Mesendoderm (in vitro differentiated cells): ENCODE measurements around the gene VPS50.

Experiments
- DNase-seq: peaks from one replicate; pipeline ENCODE4 v3.0.0; 2013
- H2AK5ac ChIP-seq: 2 replicates; pipeline ENCODE4 v1.6.1; 2013; ENCODE audit warnings: low read length, inconsistent platforms
- H2BK120ac ChIP-seq: 2 replicates; pipeline ENCODE4 v1.6.1; 2013; ENCODE audit warnings: low read depth, mild to moderate bottlenecking, low read length, moderate library complexity, mixed read lengths
- H2BK15ac ChIP-seq: replicated peaks from 2 replicates; pipeline ENCODE4 v1.6.1; 2013; ENCODE audit warnings: low read depth, mild to moderate bottlenecking, moderate library complexity
- H2BK5ac ChIP-seq: 2 replicates; pipeline ENCODE4 v1.6.1; 2013; ENCODE audit warnings: low read length, inconsistent platforms
- H3K18ac ChIP-seq: 2 replicates; pipeline ENCODE4 v1.6.1; 2013; ENCODE audit warnings: mild to moderate bottlenecking, low read length, mixed read lengths
- H3K23ac ChIP-seq: one replicate; pipeline ENCODE4 v1.6.1; 2013; ENCODE audit warnings: low read length
- H3K27ac ChIP-seq: 2 replicates; pipeline ENCODE4 v1.5.1; 2013; ENCODE audit warnings: low read depth, mild to moderate bottlenecking, inconsistent platforms, low read length, moderate library complexity
- H3K27me3 ChIP-seq: 2 replicates; pipeline ENCODE4 v1.6.1; 2013; ENCODE audit warnings: low read length, control low read depth, mild to moderate bottlenecking, inconsistent platforms; ENCODE audit not compliant: insufficient read depth, poor library complexity
- H3K36me3 ChIP-seq: 2 replicates; pipeline ENCODE4 v1.6.1; 2013; ENCODE audit warnings: low read length, inconsistent platforms; ENCODE audit not compliant: control insufficient read depth, insufficient read depth
- H3K4ac ChIP-seq: one replicate; pipeline ENCODE4 v1.6.1; 2013; ENCODE audit warnings: low read depth, mild to moderate bottlenecking, low read length, moderate library complexity
- H3K4me1 ChIP-seq: 2 replicates; pipeline ENCODE4 v1.6.1; 2013; ENCODE audit warnings: low read depth, low read length, inconsistent platforms; ENCODE audit not compliant: control insufficient read depth
- H3K4me2 ChIP-seq: 2 replicates; pipeline ENCODE4 v1.6.1; 2013; ENCODE audit warnings: low read length
- H3K4me3 ChIP-seq: 2 replicates; pipeline ENCODE4 v1.5.1; 2013; ENCODE audit warnings: mild to moderate bottlenecking, low read length
- H3K56ac ChIP-seq: one replicate; pipeline ENCODE4 v1.6.1; 2013; ENCODE audit warnings: low read length
- H3K79me1 ChIP-seq: 2 replicates; pipeline ENCODE4 v1.6.1; 2013; ENCODE audit warnings: low read length, inconsistent platforms
- H3K79me2 ChIP-seq: 2 replicates; pipeline ENCODE4 v1.6.1; 2013; ENCODE audit warnings: mild to moderate bottlenecking, low read length; ENCODE audit not compliant: control insufficient read depth, insufficient read depth
- H3K9ac ChIP-seq: 2 replicates; pipeline ENCODE4 v1.6.1; 2013; ENCODE audit warnings: low read length, inconsistent platforms
- H4K5ac ChIP-seq: one replicate; pipeline ENCODE4 v1.6.1; 2013; ENCODE audit warnings: low read length
- H4K8ac ChIP-seq: one replicate; pipeline ENCODE4 v1.6.1; 2013; ENCODE audit warnings: low read depth, mild to moderate bottlenecking, control low read depth, low read length, moderate library complexity
- WGBS: extraction: QIAGEN DNeasy Blood & Tissue Kit; methylation state at CpG from one replicate; pipeline ENCODE4 v1.1.7; 2013; ENCODE audit warnings: low lambda C conversion rate, missing lambda C conversion rate; ENCODE audit not compliant: insufficient coverage; ENCODE audit errors: extremely low coverage; 5-methylcytosine and 5-hydroxymethylcytosine counted together

Gene VPS50

DNA sequence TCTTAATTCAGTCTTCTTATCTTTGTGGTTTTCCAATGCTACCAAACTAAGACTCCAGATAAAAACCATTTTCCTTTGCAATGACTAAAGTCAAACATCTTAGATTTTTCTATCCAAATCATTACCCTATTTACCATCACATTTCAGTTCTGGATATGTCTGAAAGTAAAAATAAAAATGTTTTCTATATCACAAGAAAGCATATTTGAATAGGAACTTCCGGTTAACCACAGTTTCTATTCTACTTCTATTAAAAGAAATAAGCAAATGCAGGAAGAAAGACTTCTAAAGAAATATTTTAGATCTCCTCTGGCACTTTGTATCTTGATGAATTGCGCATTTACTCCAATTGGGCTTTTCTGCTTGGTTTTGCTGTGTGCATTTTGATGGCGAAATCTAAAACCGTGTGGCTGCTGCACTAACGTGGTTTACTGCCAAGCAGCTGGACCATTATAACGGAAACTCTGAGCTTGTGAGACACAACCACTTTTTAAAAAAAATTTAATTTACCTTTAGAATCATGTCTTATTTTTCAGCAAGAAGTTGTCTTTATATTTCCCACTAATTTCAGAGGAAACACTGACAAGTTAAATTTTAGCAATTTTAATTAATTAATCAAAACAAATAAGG lies 146.1 kb downstream of the VPS50 start:
- Histone ChIP-seq H3K4me2 (no peak overlapping the region), H3K9ac (no peak overlapping the region), H3K23ac (no peak overlapping the region), H3K27ac (no peak overlapping the region), H3K4me3 (no peak overlapping the region), H4K8ac (no peak overlapping the region), H2BK120ac (no peak overlapping the region), H3K18ac (no peak overlapping the region), H3K79me2 (no peaks in the 10 kb centered on the region), H3K4me1 (no peaks in the 10 kb centered on the region), H3K4ac (no peak overlapping the region), H3K36me3 (no peaks in the 10 kb centered on the region), H3K27me3 (no peaks in the 10 kb centered on the region), H4K5ac (no peak overlapping the region), H3K79me1 (no peaks in the 10 kb centered on the region), H2BK5ac (no peak overlapping the region), H2AK5ac (no peak overlapping the region), H3K56ac (no peak overlapping the region), H2BK15ac (no peak overlapping the region)
- WGBS: no CpG with 5 or more reads among the region's 6 CpGs
- DNase-seq: no peak

GRCh38 chr7:93382362-93382761 lies 150.2 kb downstream of the VPS50 start:
- Histone ChIP-seq H3K56ac (no peak overlapping the region), H3K36me3 (no peaks in the 10 kb centered on the region), H3K23ac (no peak overlapping the region), H3K4me2 (no peak overlapping the region), H3K9ac (no peak overlapping the region), H3K27me3 (no peaks in the 10 kb centered on the region), H3K27ac (no peak overlapping the region), H4K8ac (no peak overlapping the region), H3K79me2 (no peaks in the 10 kb centered on the region), H3K4me1 (no peaks in the 10 kb centered on the region), H3K4ac (no peak overlapping the region), H3K79me1 (no peaks in the 10 kb centered on the region), H3K4me3 (no peak overlapping the region), H3K18ac (no peak overlapping the region), H2AK5ac (no peak overlapping the region), H4K5ac (no peak overlapping the region), H2BK15ac (no peak overlapping the region), H2BK5ac (no peak overlapping the region), H2BK120ac (no peak overlapping the region)
- no CpG with 5 or more reads among the region's 3 CpGs for WGBS
- DNase-seq: no peak

- Histone ChIP-seq H3K56ac (no peak overlapping the region), H2BK5ac (no peak overlapping the region), H3K27me3 (no peaks in the 10 kb centered on the region), H3K4ac (no peak overlapping the region), H4K5ac (no peak overlapping the region), H3K79me2 (no peaks in the 10 kb centered on the region), H2BK15ac (no peak overlapping the region), H3K18ac (no peak overlapping the region), H4K8ac (no peak overlapping the region), H3K79me1 (no peaks in the 10 kb centered on the region), H2BK120ac (no peak overlapping the region), H3K23ac (no peak overlapping the region), H3K4me1 (no peaks in the 10 kb centered on the region), H3K27ac (no peak overlapping the region), H3K4me2 (no peak overlapping the region), H3K4me3 (no peak overlapping the region), H2AK5ac (no peak overlapping the region), H3K36me3 (no peaks in the 10 kb centered on the region), H3K9ac (no peak overlapping the region)
- DNase-seq: no peak
- WGBS: no CpG with 5 or more reads among the region's 3 CpGs
Observed at GRCh38 chr7:93390660-93391059, 158.5 kb downstream of the VPS50 start.

DNA sequence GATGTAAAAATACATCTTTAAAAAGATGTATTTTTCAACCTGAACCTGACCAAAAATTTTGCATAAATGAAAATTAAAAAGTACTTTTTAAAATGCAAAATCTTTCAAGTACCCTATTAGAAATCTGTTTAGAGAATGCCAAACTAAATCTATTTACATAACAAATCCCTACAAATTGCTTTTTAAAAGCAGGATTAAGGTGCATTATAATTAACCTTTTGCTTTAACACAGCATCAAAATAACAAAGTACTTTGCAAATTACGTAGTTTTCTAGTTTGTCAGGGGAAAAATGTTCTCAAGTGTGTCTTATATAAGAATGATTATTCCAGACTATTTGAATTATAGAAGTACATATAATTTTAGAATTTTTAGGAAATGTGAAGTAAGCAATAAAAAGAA lies 160.8 kb downstream of the VPS50 start:
- H2BK5ac ChIP-seq: no peak overlapping the region
- H2AK5ac ChIP-seq: no peak overlapping the region
- no peaks in the 10 kb centered on the region for H3K36me3 ChIP-seq
- DNase-seq: no peak
- no peak overlapping the region for H4K8ac ChIP-seq
- no peak overlapping the region for H3K4me2 ChIP-seq
- no peaks in the 10 kb centered on the region for H3K79me1 ChIP-seq
- WGBS: no CpG with 5 or more reads among the region's 1 CpG
- no peak overlapping the region for H3K56ac ChIP-seq
- H2BK15ac ChIP-seq: no peak overlapping the region
- no peak overlapping the region for H4K5ac ChIP-seq
- no peak overlapping the region for H3K18ac ChIP-seq
- no peaks in the 10 kb centered on the region for H3K27me3 ChIP-seq
- no peak overlapping the region for H3K23ac ChIP-seq
- no peaks in the 10 kb centered on the region for H3K79me2 ChIP-seq
- H2BK120ac ChIP-seq: no peak overlapping the region
- no peak overlapping the region for H3K4ac ChIP-seq
- H3K4me3 ChIP-seq: no peak overlapping the region
- H3K9ac ChIP-seq: no peak overlapping the region
- H3K4me1 ChIP-seq: no peaks in the 10 kb centered on the region
- H3K27ac ChIP-seq: no peak overlapping the region

- Histone ChIP-seq H3K4me2 (no peak overlapping the region), H3K79me1 (no peaks in the 10 kb centered on the region), H3K9ac (no peak overlapping the region), H3K4me3 (no peak overlapping the region), H4K5ac (no peak overlapping the region), H3K18ac (peak overlapping the region; percentile 98), H3K23ac (no peak overlapping the region), H3K27me3 (no peaks in the 10 kb centered on the region), H2BK15ac (no peak overlapping the region), H3K36me3 (no peaks in the 10 kb centered on the region), H3K4me1 (peaks cover 5% of the 10 kb centered on the region), H2AK5ac (no peak overlapping the region), H4K8ac (no peak overlapping the region), H3K4ac (peak overlapping the region; percentile 62), H3K56ac (no peak overlapping the region), H3K27ac (no peak overlapping the region), H3K79me2 (no peaks in the 10 kb centered on the region), H2BK5ac (no peak overlapping the region), H2BK120ac (peak overlapping the region; percentile 98)
- 100% methylated on average over 1 of the region's 3 CpGs for WGBS
- DNase-seq: no peak
Observed at GRCh38 chr7:93399642-93400041, 167.5 kb downstream of the VPS50 start.

GRCh38 chr7:93402944-93403343 lies 170.8 kb downstream of the VPS50 start:
- DNase-seq: no peak
- WGBS: no CpG with 5 or more reads among the region's 5 CpGs
- no peak overlapping the region for H3K23ac ChIP-seq
- H3K79me2 ChIP-seq: no peaks in the 10 kb centered on the region
- peaks cover 5% of the 10 kb centered on the region for H3K4me1 ChIP-seq
- H3K9ac ChIP-seq: no peak overlapping the region
- H3K56ac ChIP-seq: no peak overlapping the region
- H3K4ac ChIP-seq: no peak overlapping the region
- no peak overlapping the region for H3K18ac ChIP-seq
- H2AK5ac ChIP-seq: no peak overlapping the region
- H2BK5ac ChIP-seq: no peak overlapping the region
- no peak overlapping the region for H2BK120ac ChIP-seq
- H3K4me2 ChIP-seq: no peak overlapping the region
- H3K36me3 ChIP-seq: no peaks in the 10 kb centered on the region
- H4K5ac ChIP-seq: no peak overlapping the region
- H3K27ac ChIP-seq: no peak overlapping the region
- no peaks in the 10 kb centered on the region for H3K79me1 ChIP-seq
- no peak overlapping the region for H4K8ac ChIP-seq
- no peak overlapping the region for H2BK15ac ChIP-seq
- no peaks in the 10 kb centered on the region for H3K27me3 ChIP-seq
- no peak overlapping the region for H3K4me3 ChIP-seq
